ENCODE data around the gene FHOD3.

- TF ChIP-seq CTCF (conservative IDR thresholded peaks at IDR 0.05; ENCODE audit: low read depth, low read length) (no peak), EZH2 (IDR thresholded peaks at IDR 0.05; ENCODE audit: low read length, unreplicated experiment) (no peak), EZH2phosphoT487 (IDR thresholded peaks at IDR 0.05; ENCODE audit: borderline replicate concordance, low read length) (no peak)
Measured at GRCh38 chr18:36561046-36561445, 263.5 kb downstream of the FHOD3 start.
